Mesothelial cell of epicardium (in vitro differentiated cells): Measurements from ENCODE around the gene ISLR2. TPM values are rescaled to one million over a fixed set of nuclear protein-coding genes. Genes with fewer than 3 reads are reported as not detected.
"Not testable (repeated sequence)": the region's sequence is repeated elsewhere in the genome, so short reads cannot be mapped to it uniquely, and the experiment has no call there.

ENCODE experiments used
- DNase-seq, 2 experiments: peaks; one replicate each; pipeline ENCODE4 v3.0.0; 2021; ENCODE audit warnings: low spot score in 2 of 2; ENCODE audit not compliant: unreplicated experiment in 2 of 2
- H3K27ac Mint-ChIP-seq: 2 replicates; pipeline ENCODE4 v1.8.0; 2021; ENCODE audit warnings: mixed read lengths
- H3K27me3 Mint-ChIP-seq: 2 replicates; pipeline ENCODE4 v1.8.0; 2021; ENCODE audit warnings: low read depth, mixed read lengths
- H3K36me3 Mint-ChIP-seq: 2 replicates; pipeline ENCODE4 v1.8.0; 2021; ENCODE audit warnings: mixed read lengths
- H3K4me1 Mint-ChIP-seq: 2 replicates; pipeline ENCODE4 v1.8.0; 2021; ENCODE audit warnings: mixed read lengths
- H3K4me3 Mint-ChIP-seq: 2 replicates; pipeline ENCODE4 v1.8.0; 2021; ENCODE audit warnings: mild to moderate bottlenecking, moderate library complexity, mixed read lengths
- H3K9me3 Mint-ChIP-seq: 2 replicates; pipeline ENCODE4 v1.8.0; 2021; ENCODE audit warnings: mixed read lengths
- CTCF ChIP-seq: fragments of 200-600 bp; sonication (generic); IDR thresholded peaks from one replicate; pipeline ENCODE4 v1.5.0; 2021; ENCODE audit warnings: antibody characterized with exemption; ENCODE audit not compliant: unreplicated experiment
- total RNA-seq: library from RNA; stranded (reverse); gene quantifications from 3 replicates; pipeline ENCODE4 v1.2.1, GENCODE V29; 2021

ISLR2 gene
- 1.3 to 1.9 TPM (median 1.4 TPM) in 3 replicates for total RNA-seq

GRCh38 chr15:74130155-74130848 lies at the start of gene ISLR2:
TSS of gene ISLR2 (plus strand) at chr15:74130586. CDS start at chr15:74132755, 2,169 bp downstream.
- H3K4me3 Mint-ChIP-seq = peak within 1 kb of the TSS; percentile 64
- H3K27ac Mint-ChIP-seq = no peak within 1 kb of the TSS
- H3K9me3 Mint-ChIP-seq = no peaks in the 10 kb centered on the region
- peaks cover 97% of the 10 kb centered on the region for H3K27me3 Mint-ChIP-seq
- peaks cover 32% of the 10 kb centered on the region for H3K4me1 Mint-ChIP-seq
- peak in 1 of 2 experiments; percentile 50 for DNase-seq
- H3K36me3 Mint-ChIP-seq = peaks cover 2% of the 10 kb centered on the region
- TF ChIP-seq CTCF = no peak

GRCh38 chr15:74082450-74082849 lies 47.9 kb upstream of the ISLR2 start, which contains the start of gene GOLGA6A:
TSS of gene GOLGA6A (minus strand) at chr15:74082550. CDS start at chr15:74082509, 41 bp downstream.
- H3K27ac Mint-ChIP-seq, H3K4me1 Mint-ChIP-seq, DNase-seq: not testable (repeated sequence)

GRCh38 chr15:74094567-74094966 lies 35.8 kb upstream of the ISLR2 start:
- not testable (repeated sequence) for H3K4me1 Mint-ChIP-seq, H3K27me3 Mint-ChIP-seq, H3K36me3 Mint-ChIP-seq, H3K27ac Mint-ChIP-seq, H3K4me3 Mint-ChIP-seq, DNase-seq, H3K9me3 Mint-ChIP-seq

More at GRCh38 chr15:74082450-74082849, 47.9 kb upstream of the ISLR2 start, which contains the start of gene GOLGA6A:
- H3K27me3 Mint-ChIP-seq, H3K36me3 Mint-ChIP-seq, H3K9me3 Mint-ChIP-seq, H3K4me3 Mint-ChIP-seq: not testable (repeated sequence)

- not testable (repeated sequence) for H3K4me1 Mint-ChIP-seq
Observed at GRCh38 chr15:74095610-74096009, 34.8 kb upstream of the ISLR2 start.

GRCh38 chr15:74096753-74097474 lies 33.5 kb upstream of the ISLR2 start:
- H3K4me3 Mint-ChIP-seq, H3K9me3 Mint-ChIP-seq, DNase-seq, H3K27me3 Mint-ChIP-seq, H3K27ac Mint-ChIP-seq, H3K36me3 Mint-ChIP-seq, H3K4me1 Mint-ChIP-seq: not testable (repeated sequence)

More at GRCh38 chr15:74095610-74096009, 34.8 kb upstream of the ISLR2 start:
- not testable (repeated sequence) for H3K27ac Mint-ChIP-seq, H3K9me3 Mint-ChIP-seq, H3K27me3 Mint-ChIP-seq, DNase-seq, H3K4me3 Mint-ChIP-seq, H3K36me3 Mint-ChIP-seq

GRCh38 chr15:74099963-74100733 lies 30.2 kb upstream of the ISLR2 start:
- DNase-seq = peak; percentile 78 to 92
- not testable (repeated sequence) for H3K36me3 Mint-ChIP-seq, H3K4me1 Mint-ChIP-seq, H3K27me3 Mint-ChIP-seq, H3K9me3 Mint-ChIP-seq
- peak overlapping the region; percentile 94 for H3K27ac Mint-ChIP-seq
- H3K4me3 Mint-ChIP-seq = peak overlapping the region; percentile 79

GRCh38 chr15:74108111-74108510 lies 22.3 kb upstream of the ISLR2 start:
- DNase-seq = no peak
- peaks cover 16% of the 10 kb centered on the region for H3K27me3 Mint-ChIP-seq
- H3K36me3 Mint-ChIP-seq = no peaks in the 10 kb centered on the region
- no peak for TF ChIP-seq CTCF
- no peaks in the 10 kb centered on the region for H3K9me3 Mint-ChIP-seq
- no peak overlapping the region for H3K27ac Mint-ChIP-seq
- H3K4me3 Mint-ChIP-seq = no peak overlapping the region
- H3K4me1 Mint-ChIP-seq = no peaks in the 10 kb centered on the region

- not testable (repeated sequence) for DNase-seq, H3K4me1 Mint-ChIP-seq, H3K36me3 Mint-ChIP-seq, H3K9me3 Mint-ChIP-seq, H3K4me3 Mint-ChIP-seq, H3K27ac Mint-ChIP-seq
- peaks cover 20% of the 10 kb centered on the region for H3K27me3 Mint-ChIP-seq
Observed at GRCh38 chr15:74108611-74109010, 21.8 kb upstream of the ISLR2 start.
